ENCODE measurements around the gene MAML3.

Gene MAML3

DNA sequence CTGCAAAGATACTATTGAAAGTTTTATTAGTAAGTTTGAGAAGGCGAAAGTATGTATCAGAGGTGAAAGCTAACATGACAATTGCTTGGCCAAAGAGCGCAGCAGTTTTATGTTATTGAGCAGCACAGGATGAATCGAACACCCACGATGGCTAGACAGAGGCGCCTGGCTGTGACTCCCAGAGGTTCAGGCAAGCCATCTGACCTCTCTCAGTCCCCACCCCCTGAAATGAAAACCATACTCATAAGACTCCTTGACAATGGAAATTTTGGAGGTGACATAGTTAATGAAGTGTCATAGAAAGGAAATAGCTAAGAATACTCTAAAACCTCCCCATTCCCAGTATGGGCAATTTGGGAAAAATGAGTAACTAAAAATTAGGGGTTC is 417.7 kb downstream of the MAML3 start:
- no peak overlapping the region for H3K4me3 ChIP-seq (ENCODE audit: low read depth, low read length)
- TF ChIP-seq, protein P1, sequence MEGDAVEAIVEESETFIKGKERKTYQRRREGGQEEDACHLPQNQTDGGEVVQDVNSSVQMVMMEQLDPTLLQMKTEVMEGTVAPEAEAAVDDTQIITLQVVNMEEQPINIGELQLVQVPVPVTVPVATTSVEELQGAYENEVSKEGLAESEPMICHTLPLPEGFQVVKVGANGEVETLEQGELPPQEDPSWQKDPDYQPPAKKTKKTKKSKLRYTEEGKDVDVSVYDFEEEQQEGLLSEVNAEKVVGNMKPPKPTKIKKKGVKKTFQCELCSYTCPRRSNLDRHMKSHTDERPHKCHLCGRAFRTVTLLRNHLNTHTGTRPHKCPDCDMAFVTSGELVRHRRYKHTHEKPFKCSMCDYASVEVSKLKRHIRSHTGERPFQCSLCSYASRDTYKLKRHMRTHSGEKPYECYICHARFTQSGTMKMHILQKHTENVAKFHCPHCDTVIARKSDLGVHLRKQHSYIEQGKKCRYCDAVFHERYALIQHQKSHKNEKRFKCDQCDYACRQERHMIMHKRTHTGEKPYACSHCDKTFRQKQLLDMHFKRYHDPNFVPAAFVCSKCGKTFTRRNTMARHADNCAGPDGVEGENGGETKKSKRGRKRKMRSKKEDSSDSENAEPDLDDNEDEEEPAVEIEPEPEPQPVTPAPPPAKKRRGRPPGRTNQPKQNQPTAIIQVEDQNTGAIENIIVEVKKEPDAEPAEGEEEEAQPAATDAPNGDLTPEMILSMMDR (IDR thresholded peaks at IDR 0.05; ENCODE audit: insufficient read depth, low read length, missing control alignments) = no peak
- ChIA-PET CTCF (interaction anchor here (0.9 to 4.5 kb wide), 4 partner anchors 314 to 624 kb away, joined by 3 to 22 read pairs (median 3); no protein-coding TSS in a partner anchor), POLR2A (no interaction called here)
- no peak for DNase-seq (ENCODE audit: low read depth, low spot score)

DNA sequence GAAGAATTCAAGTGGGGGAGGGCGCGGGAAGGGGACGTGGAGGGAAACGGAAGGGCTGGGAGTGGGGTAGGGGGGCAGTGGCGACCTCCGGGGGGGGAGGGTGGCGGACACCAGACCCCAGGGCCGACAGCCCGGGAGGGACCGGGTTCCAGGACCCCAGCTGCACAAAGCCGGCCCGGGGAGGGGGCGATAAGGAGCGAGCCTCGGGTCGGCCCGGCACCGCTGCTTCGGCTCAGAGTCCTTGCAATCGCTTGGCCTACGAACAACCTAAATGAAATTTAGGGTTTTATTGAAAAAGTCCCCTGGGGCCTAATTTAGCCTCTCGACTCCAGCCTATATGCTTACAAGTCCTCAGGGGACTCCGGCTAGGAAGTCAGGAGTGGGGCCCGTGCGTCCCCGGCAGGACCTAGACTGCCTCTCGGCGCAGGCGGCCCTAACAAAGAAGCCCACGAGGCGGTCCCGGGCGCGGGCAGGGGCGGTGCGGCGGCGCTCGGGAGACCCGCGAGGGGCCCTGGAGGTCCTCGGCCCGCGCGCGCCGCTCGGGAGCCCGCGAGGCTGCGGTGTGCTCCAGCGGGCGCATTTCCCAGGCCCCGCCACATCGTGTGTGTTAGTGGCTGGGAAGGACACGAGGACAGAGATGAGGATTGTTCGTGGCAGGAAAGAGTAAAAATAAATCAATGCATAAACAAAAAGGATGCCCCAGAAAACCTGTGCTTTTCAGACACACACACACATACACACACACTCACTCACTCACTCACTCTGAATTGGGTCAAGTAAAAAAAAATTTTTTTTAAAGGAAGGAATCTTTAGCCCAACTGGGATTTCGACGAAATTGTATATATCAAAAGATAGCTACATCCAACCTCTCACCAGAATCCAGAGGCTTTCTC is 418.4 kb downstream of the MAML3 start:
- H3K4me3 ChIP-seq (ENCODE audit: low read depth, low read length) = peak overlapping the region; percentile 59
- POLR2A ChIA-PET = no interaction called here
- no peak for DNase-seq (ENCODE audit: low read depth, low spot score)
- TF ChIP-seq, protein P1 (IDR thresholded peaks at IDR 0.05; ENCODE audit: insufficient read depth, low read length, missing control alignments) = no peak
- CTCF ChIA-PET = interaction anchor here (0.9 to 4.5 kb wide), 9 partner anchors 12 to 625 kb away, joined by 3 to 22 read pairs (median 6); no protein-coding TSS in a partner anchor

DNA sequence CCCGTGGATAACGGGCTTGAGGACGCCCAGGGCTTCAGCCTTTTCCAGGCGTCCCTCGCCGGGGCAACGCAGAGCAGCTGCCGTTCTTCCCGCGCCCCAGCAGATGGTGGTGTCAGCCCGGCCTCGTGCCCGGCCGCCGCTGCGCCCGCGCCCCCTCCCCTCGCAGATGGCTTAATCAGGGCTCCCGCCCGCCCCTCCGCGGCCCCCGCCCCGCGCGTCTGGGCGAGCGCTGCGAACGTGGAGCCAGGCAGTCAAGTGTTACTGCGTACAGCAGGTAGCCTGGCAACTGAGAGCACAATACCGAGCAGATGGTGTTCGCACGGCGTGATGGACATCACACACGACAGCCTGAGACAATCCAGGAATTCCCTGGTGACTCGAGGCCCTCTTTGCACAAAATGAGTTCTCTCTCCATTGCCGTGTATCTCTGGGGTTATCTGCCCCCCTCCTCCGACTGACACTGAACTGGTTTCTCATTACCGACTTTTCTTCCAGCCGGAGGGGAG is 419.1 kb downstream of the MAML3 start:
- CTCF ChIA-PET = interaction anchor here (0.7 to 2.9 kb wide), 34 partner anchors 10 to 625 kb away, joined by 3 to 17 read pairs (median 4); no protein-coding TSS in a partner anchor
- peak overlapping the region; percentile 59 for H3K4me3 ChIP-seq (ENCODE audit: low read depth, low read length)
- POLR2A ChIA-PET = no interaction called here

DNA sequence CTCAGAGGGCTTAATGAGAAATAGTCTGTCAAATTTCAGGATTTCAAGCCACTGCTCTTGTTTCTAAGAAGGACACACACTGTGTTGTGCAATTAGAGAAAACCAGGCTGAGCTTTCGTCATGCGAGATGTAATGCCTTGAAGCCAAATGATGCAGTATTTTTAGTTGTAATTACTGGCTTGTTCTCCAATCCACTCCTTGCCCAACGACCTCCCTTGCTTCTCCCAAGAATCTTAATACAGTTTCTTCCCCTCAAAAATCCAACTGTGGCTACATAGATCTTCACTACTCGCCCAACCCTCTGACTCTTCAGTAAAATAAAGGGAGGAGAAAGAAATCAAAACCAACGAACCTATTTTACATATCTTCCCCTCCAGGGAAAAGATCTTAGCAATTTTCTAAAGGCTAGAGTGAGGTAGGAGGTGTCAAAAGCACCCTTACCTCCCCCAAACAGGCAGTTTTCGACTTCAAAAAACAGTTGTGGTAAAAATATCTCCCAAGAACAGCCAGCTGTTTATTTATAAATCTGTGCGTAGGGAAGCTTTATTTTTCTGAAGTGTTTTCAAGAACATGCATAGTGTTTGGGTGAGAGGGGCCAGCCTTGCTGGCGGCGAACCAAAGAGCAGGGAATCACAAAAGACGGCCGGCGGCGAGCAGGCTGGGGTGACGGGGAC is 419.6 kb downstream of the MAML3 start:
- POLR2A ChIA-PET = no interaction called here
- CTCF ChIA-PET = interaction anchor here (0.7 to 2.9 kb wide), 44 partner anchors 9 to 626 kb away, joined by 3 to 17 read pairs (median 4); no protein-coding TSS in a partner anchor
- peak overlapping the region; percentile 59 for H3K4me3 ChIP-seq (ENCODE audit: low read depth, low read length)
- DNase-seq (ENCODE audit: low read depth, low spot score) = peak; percentile 9
- TF ChIP-seq, protein P1 (IDR thresholded peaks at IDR 0.05; ENCODE audit: insufficient read depth, low read length, missing control alignments) = no peak

More for the DNA sequence above, 419.1 kb downstream of the MAML3 start:
- TF ChIP-seq, protein P1 (IDR thresholded peaks at IDR 0.05; ENCODE audit: insufficient read depth, low read length, missing control alignments) = peak; percentile 86
- peak; percentile 14 for DNase-seq (ENCODE audit: low read depth, low spot score)

DNA sequence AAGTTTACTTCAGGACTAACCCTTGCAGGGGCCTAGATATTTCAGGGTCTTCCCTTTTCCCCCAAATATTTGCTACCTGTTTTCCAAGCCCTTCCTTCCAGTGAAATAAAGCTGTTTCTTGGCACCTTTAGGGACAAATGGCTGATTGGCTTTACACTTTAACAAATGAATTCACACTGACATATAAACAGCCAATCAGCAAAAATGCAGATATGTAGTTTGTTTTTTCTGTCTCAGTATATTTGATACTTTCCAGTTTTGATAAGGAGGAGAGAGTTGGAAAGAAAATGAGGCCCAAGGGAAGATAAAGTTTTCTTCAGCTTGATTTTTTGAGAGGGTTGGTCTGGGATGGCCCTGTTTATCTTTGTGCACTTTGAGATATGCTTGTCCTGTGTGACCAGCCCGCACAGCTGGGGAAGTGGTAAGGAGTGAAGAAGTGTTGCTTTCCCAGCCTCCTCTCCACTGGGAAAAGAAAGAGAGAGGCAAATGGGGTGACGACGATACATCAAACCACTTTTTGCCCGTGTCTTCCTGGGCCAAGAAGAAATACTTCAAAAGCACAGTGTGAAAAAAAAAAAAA is 420.9 kb downstream of the MAML3 start:
- no peak overlapping the region for H3K4me3 ChIP-seq (ENCODE audit: low read depth, low read length)
- DNase-seq (ENCODE audit: low read depth, low spot score) = no peak
- POLR2A ChIA-PET = no interaction called here
- CTCF ChIA-PET = interaction anchor here (1.0 to 2.9 kb wide), 13 partner anchors 10 to 627 kb away, joined by 3 to 9 read pairs (median 4); no protein-coding TSS in a partner anchor
- TF ChIP-seq, protein P1 (IDR thresholded peaks at IDR 0.05; ENCODE audit: insufficient read depth, low read length, missing control alignments) = no peak

Data from AG04449 (cell line).